K562 (cell line): ENCODE results near the gene NMT1. TPM values are rescaled to one million over a fixed set of nuclear protein-coding genes. Genes with fewer than 3 reads are reported as not detected.
A peak's percentile ranks its signal among the peaks of the same experiment; 100 is the strongest.

Experiments
- BRCA1 ChIP-seq, 2 experiments: fragments of 450-650 bp in 1 of 2; sonication (generic) in 1 of 2; formaldehyde crosslinking in 1 of 2; IDR thresholded peaks; 2 replicates each; pipeline versions ENCODE4 v1.5.0 to v1.6.1; 2017 to 2020; ENCODE audit warnings: mild to moderate bottlenecking in 1 of 2, missing genetic modification reagents in 1 of 2
- CTBP1 ChIP-seq: fragments of 450-650 bp; IDR thresholded peaks from 2 replicates; pipeline ENCODE4 v1.6.1; 2016; ENCODE audit warnings: borderline replicate concordance
- FOXA3 ChIP-seq, 2 experiments: fragments of 450-650 bp in 1 of 2; sonication (generic) in 1 of 2; formaldehyde crosslinking; IDR thresholded peaks in 1 of 2; conservative IDR thresholded peaks in 1 of 2; 2 replicates each; pipeline versions ENCODE4 v1.4.0 to v1.8.0; 2020 to 2022; ENCODE audit warnings: mild to moderate bottlenecking in 2 of 2, missing genetic modification reagents in 1 of 2
- HDAC2 ChIP-seq: fragments of 450-650 bp; IDR thresholded peaks from 2 replicates; pipeline ENCODE4 v1.6.1; 2016; ENCODE audit warnings: mild to moderate bottlenecking
- PHB ChIP-seq: fragments of 250-450 bp; sonication (Bioruptor Pico); IDR thresholded peaks from 2 replicates; pipeline ENCODE4 v1.5.0; 2021
- RCOR1 ChIP-seq, 2 experiments: IDR thresholded peaks; 2 replicates each; pipeline ENCODE4 v1.6.1; 2012; ENCODE audit warnings: low read depth in 2 of 2, low read length in 2 of 2, borderline replicate concordance in 1 of 2, improper control_type of control experiment in 1 of 2
- RNF2 ChIP-seq: sonication (generic); IDR thresholded peaks from 2 replicates; pipeline ENCODE4 v1.6.1; 2016
- SAFB2 ChIP-seq: fragments of 200-400 bp; formaldehyde crosslinking; IDR thresholded peaks from 2 replicates; pipeline ENCODE4 v1.6.1; 2018; ENCODE audit warnings: borderline replicate concordance, low read length, low read depth, moderate library complexity; ENCODE audit not compliant: severe bottlenecking
- SMAD4 ChIP-seq: fragments of 250-450 bp; sonication (Bioruptor Pico); conservative IDR thresholded peaks from 2 replicates; pipeline ENCODE4 v1.8.0; 2021; ENCODE audit warnings: inconsistent platforms, mild to moderate bottlenecking, moderate library complexity
- USF2 ChIP-seq: sonication (generic); formaldehyde crosslinking; IDR thresholded peaks from 2 replicates; pipeline ENCODE4 v1.5.0; 2020; ENCODE audit warnings: missing genetic modification reagents
- ZC3H4 ChIP-seq: sonication (generic); formaldehyde crosslinking; IDR thresholded peaks from 2 replicates; pipeline ENCODE4 v1.9.0; 2021; ENCODE audit warnings: missing genetic modification reagents, borderline replicate concordance
- ZFP36 ChIP-seq: fragments of 150-350 bp; IDR thresholded peaks from 2 replicates; pipeline ENCODE4 v1.6.1; 2018; ENCODE audit warnings: low read length, low read depth; ENCODE audit not compliant: partially characterized antibody
- ZNF41 ChIP-seq: fragments of 250-450 bp; sonication (Bioruptor Pico); conservative IDR thresholded peaks from 2 replicates; pipeline ENCODE4 v1.4.0; 2020; ENCODE audit warnings: mild to moderate bottlenecking
- ZNF740 ChIP-seq, 3 experiments: fragments of 200-800 bp in 1 of 3; sonication (Bioruptor generic) in 1 of 3; sonication (generic) in 1 of 3; formaldehyde crosslinking in 1 of 3; IDR thresholded peaks; 2 replicates each; pipeline versions ENCODE4 v1.6.1 to v1.8.0; 2016 to 2022; ENCODE audit warnings: mild to moderate bottlenecking in 2 of 3, missing compliant biosample characterization in 2 of 3, missing genetic modification characterization in 2 of 3, missing genetic modification reagents in 1 of 3
- polyA plus RNA-seq, 8 experiments: library from polyadenylated mRNA; depleted of rRNA in 4 of 8; stranded (reverse) in 5 of 8; unstranded in 3 of 8; fragments of >200 nt; fragmentation: Nextera tagmentation in 2 of 8; fragmentation: Illumina TruSeq in 1 of 8; extraction: Ambion mirVana in 2 of 8; extraction: Trizol in 1 of 8; gene quantifications; 2 replicates each; pipeline versions ENCODE4 v1.2.1 to v1.2.3, GENCODE V29; 2011 to 2014; ENCODE audit warnings: inconsistent platforms in 1 of 8, missing spikeins in 1 of 8
- total RNA-seq, 7 experiments: library from RNA; depleted of rRNA in 6 of 7; stranded (reverse); fragments of >200 nt in 6 of 7; fragmentation: Illumina TruSeq in 2 of 7; extraction: Trizol in 2 of 7; gene quantifications; 2 replicates each; pipeline versions ENCODE4 v1.2.1 to v1.2.3, GENCODE V29; 2011 to 2021; ENCODE audit warnings: low replicate concordance in 1 of 7
- TF ChIP-seq, protein P1 (sequence below): fragments of 250-450 bp; sonication (Bioruptor Pico); IDR thresholded peaks from 2 replicates; pipeline ENCODE4 v1.4.0; 2020; ENCODE audit warnings: mild to moderate bottlenecking
- TF ChIP-seq, protein P2 (sequence below): fragments of 250-450 bp; sonication (Bioruptor Pico); IDR thresholded peaks from 2 replicates; pipeline ENCODE4 v1.4.0; 2020; ENCODE audit warnings: mild to moderate bottlenecking, moderate library complexity

The NMT1 gene
- total and polyA plus RNA-seq, 9 of the 15 experiments (the other 6 are each of a cell fraction or from before 2014, with no cell fraction given) = 86.7 to 569 (median 213) TPM

DNA sequence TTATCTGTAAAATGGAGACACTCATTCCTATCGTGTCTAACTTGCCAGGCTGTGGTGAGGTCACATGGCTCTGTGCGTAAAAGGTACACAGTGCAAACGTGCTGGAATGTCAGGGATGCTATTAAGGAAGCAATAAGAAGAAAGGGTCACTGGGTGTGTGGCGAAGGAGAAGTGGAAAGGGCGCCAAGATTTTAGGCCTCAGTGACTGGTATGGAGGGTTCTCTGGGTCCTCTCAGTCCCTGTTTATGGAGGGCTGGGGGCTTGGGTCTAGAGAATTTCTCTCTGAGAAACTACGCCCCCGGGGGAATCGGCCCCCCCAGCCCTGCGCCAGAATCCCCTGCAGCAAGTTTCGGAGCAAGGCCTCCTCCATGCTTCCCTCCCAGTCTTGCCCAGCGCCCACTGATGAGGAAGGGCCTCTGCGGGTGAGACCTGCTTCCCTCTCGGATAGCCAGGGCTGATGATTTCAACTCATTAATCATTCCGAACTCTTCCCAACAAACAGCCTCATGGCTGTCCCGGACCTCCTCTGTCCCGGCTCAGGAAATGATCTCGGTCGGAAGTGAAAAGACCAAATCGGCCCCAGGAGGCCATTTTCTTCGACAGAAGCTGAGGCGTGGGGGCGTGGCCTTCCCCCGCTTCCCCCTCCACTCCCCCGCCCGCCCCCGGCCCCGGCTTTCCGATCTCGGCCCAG is 85.9 kb downstream of the NMT1 start (continued):
- TF ChIP-seq, protein P1, sequence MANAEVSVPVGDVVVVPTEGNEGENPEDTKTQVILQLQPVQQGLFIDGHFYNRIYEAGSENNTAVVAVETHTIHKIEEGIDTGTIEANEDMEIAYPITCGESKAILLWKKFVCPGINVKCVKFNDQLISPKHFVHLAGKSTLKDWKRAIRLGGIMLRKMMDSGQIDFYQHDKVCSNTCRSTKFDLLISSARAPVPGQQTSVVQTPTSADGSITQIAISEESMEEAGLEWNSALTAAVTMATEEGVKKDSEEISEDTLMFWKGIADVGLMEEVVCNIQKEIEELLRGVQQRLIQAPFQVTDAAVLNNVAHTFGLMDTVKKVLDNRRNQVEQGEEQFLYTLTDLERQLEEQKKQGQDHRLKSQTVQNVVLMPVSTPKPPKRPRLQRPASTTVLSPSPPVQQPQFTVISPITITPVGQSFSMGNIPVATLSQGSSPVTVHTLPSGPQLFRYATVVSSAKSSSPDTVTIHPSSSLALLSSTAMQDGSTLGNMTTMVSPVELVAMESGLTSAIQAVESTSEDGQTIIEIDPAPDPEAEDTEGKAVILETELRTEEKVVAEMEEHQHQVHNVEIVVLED (CRISPR knock-in tag) = peak; percentile 32; the same call in 1 of the 2 replicates
- TF ChIP-seq SAFB2 (no peak), USF2 (CRISPR knock-in tag) (peak; percentile 82), ZFP36 (peak; percentile 31), SMAD4 (CRISPR knock-in tag) (peak; percentile 63), ZNF41 (CRISPR knock-in tag) (peak; percentile 76; the same call in 1 of the 2 replicates), FOXA3 (CRISPR knock-in tag; conservative IDR thresholded peaks at IDR 0.05 in 1 of 2, IDR thresholded peaks at IDR 0.05 in 1 of 2) (peak in 1 of 2 experiments; percentile 74; a peak in 2 of 4 replicates), RCOR1 (IDR thresholded peaks at IDR 0.05; ENCODE audit: borderline replicate concordance in 1 of 2, low read depth in 2 of 2, low read length in 2 of 2) (peak in 1 of 2 experiments; percentile 38; a peak in 1 of 4 replicates), HDAC2 (peak; percentile 30; the same call in 1 of the 2 replicates), ZC3H4 (CRISPR knock-in tag) (0 out of 2 replicates have a peak, but pooled peaks have one; percentile 40), BRCA1 (IDR thresholded peaks at IDR 0.05) (no peak), BRCA1 (CRISPR knock-in tag; IDR thresholded peaks at IDR 0.05) (no peak), PHB (CRISPR knock-in tag) (0 out of 2 replicates have a peak, but pooled peaks have one; percentile 67), ZNF740 (CRISPR knock-in tag; IDR thresholded peaks at IDR 0.05) (no peak), ZNF740 (tag; IDR thresholded peaks at IDR 0.05) (peak; percentile 58 to 75; a peak in 2 of 4 replicates), CTBP1 (peak; percentile 49; the same call in 1 of the 2 replicates), RNF2 (0 out of 2 replicates have a peak, but pooled peaks have one; percentile 38)
- TF ChIP-seq, protein P2, sequence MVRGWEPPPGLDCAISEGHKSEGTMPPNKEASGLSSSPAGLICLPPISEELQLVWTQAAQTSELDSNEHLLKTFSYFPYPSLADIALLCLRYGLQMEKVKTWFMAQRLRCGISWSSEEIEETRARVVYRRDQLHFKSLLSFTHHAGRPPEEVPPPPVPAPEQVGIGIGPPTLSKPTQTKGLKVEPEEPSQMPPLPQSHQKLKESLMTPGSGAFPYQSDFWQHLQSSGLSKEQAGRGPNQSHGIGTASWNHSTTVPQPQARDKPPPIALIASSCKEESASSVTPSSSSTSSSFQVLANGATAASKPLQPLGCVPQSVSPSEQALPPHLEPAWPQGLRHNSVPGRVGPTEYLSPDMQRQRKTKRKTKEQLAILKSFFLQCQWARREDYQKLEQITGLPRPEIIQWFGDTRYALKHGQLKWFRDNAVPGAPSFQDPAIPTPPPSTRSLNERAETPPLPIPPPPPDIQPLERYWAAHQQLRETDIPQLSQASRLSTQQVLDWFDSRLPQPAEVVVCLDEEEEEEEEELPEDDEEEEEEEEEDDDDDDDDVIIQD = peak; percentile 71; the same call in 1 of the 2 replicates
